Left lung (tissue), 10 donors: ENCODE measurements around the gene PRR5. TPM values are rescaled to one million over a fixed set of nuclear protein-coding genes. Genes with fewer than 3 reads are reported as not detected.

Experiments used
- ATAC-seq: fragments of 200-7000 bp; cut with Tn5 transposase; one replicate; pipeline ENCODE4 v1.9.1; 2020; ENCODE audit warnings: moderate library complexity
- DNase-seq, 4 donors: peaks; one replicate each; pipeline ENCODE4 v3.0.0-alpha.2; 2013 to 2020
- H3K27ac ChIP-seq, 2 donors: fragments of 200-600 bp; sonication (generic) in 1 of 2; one replicate each; pipeline versions ENCODE4 v1.5.0 to v1.8.0; 2020 to 2021
- H3K27me3 ChIP-seq, 2 donors: fragments of 200-600 bp; sonication (generic) in 1 of 2; one replicate each; pipeline versions ENCODE4 v1.5.0 to v1.8.0; 2020 to 2021
- H3K36me3 ChIP-seq, 2 donors: fragments of 200-600 bp; sonication (generic) in 1 of 2; one replicate each; pipeline versions ENCODE4 v1.5.0 to v1.8.0; 2020 to 2021
- H3K4me1 ChIP-seq, 2 donors: fragments of 200-600 bp; one replicate each; pipeline ENCODE4 v1.8.0; 2021
- H3K4me3 ChIP-seq, 2 donors: fragments of 200-600 bp; sonication (generic) in 1 of 2; one replicate each; pipeline versions ENCODE4 v1.5.0 to v1.8.0; 2020 to 2021; ENCODE audit warnings: mild to moderate bottlenecking in 1 of 2
- H3K9me3 ChIP-seq, 2 donors: fragments of 200-600 bp; sonication (generic) in 1 of 2; one replicate each; pipeline versions ENCODE4 v1.5.0 to v1.8.0; 2020 to 2021
- intact Hi-C, 2 donors: fragments of 100-400 bp; cut with DNase I; formaldehyde crosslinking; loops; one replicate each; pipeline versions ENCODE4 v1.11.2 to v1.14.2; 2022
- polyA plus RNA-seq, 6 donors: library from polyadenylated mRNA; unstranded; fragments of 120-200 nt; gene quantifications; one replicate each; pipeline ENCODE4 v1.2.1, GENCODE V29; 2013; ENCODE audit not compliant: insufficient read length in 6 of 6
- total RNA-seq, 2 donors: library from RNA; stranded (reverse); fragmentation: NEBNext Ultra II Directional; extraction: Animal tissue kit (Norgen Biotek cat#: 25700); gene quantifications; one replicate each; pipeline ENCODE4 v1.2.1, GENCODE V29; 2021
- TF ChIP-seq, protein P1 (sequence below), 2 donors: fragments of 200-600 bp; sonication (generic) in 1 of 2; IDR thresholded peaks; one replicate each; pipeline versions ENCODE4 v1.5.0 to v1.8.0; 2021; ENCODE audit warnings: antibody characterized with exemption in 2 of 2
- donor health status: DM: no; HTN: yes; CAD: no.
- donor health status: DM: no; HTN: no; CAD: no.

Gene PRR5
- total and polyA plus RNA-seq, 8 donors: 7.1 to 24.6 (median 20.0) TPM

DNA sequence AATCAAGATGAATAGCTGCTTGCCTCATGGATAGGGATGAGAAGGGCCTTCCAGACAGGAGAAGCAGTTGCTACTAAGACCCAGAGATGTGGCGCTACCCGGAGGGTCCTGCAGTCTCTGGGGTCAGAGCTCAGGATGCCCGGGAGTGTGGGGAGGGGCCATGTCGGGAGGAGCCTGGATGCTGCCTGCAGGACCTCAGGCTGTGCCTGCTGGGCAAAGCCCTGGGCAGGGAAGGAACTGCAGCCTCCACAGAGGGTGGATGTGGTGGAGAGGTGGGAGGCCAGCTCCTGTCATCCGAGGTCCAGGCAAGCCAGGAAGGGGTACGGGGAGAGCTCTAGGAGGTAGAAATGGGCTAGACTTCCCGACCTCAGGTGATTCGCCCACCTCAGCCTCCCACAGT lies 11.0 kb downstream of the PRR5 start:
- no peak overlapping the region for H3K4me3 ChIP-seq
- H3K4me1 ChIP-seq: no peaks in the 10 kb centered on the region
- intact Hi-C loops: no loop called here
- no peaks in the 10 kb centered on the region for H3K9me3 ChIP-seq
- H3K36me3 ChIP-seq: no peaks in the 10 kb centered on the region
- no peak for ATAC-seq
- TF ChIP-seq, protein P1, sequence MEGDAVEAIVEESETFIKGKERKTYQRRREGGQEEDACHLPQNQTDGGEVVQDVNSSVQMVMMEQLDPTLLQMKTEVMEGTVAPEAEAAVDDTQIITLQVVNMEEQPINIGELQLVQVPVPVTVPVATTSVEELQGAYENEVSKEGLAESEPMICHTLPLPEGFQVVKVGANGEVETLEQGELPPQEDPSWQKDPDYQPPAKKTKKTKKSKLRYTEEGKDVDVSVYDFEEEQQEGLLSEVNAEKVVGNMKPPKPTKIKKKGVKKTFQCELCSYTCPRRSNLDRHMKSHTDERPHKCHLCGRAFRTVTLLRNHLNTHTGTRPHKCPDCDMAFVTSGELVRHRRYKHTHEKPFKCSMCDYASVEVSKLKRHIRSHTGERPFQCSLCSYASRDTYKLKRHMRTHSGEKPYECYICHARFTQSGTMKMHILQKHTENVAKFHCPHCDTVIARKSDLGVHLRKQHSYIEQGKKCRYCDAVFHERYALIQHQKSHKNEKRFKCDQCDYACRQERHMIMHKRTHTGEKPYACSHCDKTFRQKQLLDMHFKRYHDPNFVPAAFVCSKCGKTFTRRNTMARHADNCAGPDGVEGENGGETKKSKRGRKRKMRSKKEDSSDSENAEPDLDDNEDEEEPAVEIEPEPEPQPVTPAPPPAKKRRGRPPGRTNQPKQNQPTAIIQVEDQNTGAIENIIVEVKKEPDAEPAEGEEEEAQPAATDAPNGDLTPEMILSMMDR (IDR thresholded peaks at IDR 0.05): no peak
- H3K27me3 ChIP-seq: no peaks in the 10 kb centered on the region
- no peak overlapping the region for H3K27ac ChIP-seq
- DNase-seq: no peak

DNA sequence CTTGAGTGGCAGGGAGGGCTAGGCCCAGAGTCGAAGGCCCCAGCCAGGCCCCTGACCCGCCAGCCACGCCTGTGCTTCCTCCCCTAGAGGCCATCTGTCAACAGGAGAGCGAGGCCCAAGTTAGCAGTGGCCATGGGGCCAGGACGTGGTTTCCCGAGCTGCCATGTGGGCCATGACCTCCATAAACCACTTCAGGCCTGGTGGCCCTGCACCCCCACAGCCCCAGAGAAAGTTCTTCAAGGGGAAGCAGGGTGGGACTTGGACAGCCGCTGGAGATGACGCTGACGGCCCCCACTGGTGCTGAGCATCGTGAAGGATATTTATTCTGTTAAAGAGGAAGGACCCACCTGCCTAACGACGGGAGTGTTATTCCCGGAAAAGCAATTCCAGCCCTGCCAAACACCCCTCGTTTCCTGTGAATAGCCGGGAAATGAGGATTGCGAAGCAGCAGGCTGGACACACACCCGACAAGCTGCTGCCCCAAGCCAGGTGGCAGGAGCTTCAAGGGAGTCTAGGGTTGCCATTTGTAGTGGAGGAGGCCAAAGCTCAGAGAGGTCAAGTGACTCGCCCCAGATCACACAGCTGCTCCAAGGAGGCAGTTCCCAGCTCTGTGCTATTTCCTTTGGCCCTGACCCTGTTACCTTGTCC lies 12.8 kb downstream of the PRR5 start:
- no peak overlapping the region for H3K27ac ChIP-seq
- no peak overlapping the region for H3K4me3 ChIP-seq
- DNase-seq: no peak
- H3K9me3 ChIP-seq: no peaks in the 10 kb centered on the region
- intact Hi-C loops: no loop called here
- no peaks in the 10 kb centered on the region for H3K36me3 ChIP-seq
- no peak for ATAC-seq
- no peaks in the 10 kb centered on the region for H3K27me3 ChIP-seq
- no peaks in the 10 kb centered on the region for H3K4me1 ChIP-seq
- TF ChIP-seq, protein P1 (IDR thresholded peaks at IDR 0.05): no peak

DNA sequence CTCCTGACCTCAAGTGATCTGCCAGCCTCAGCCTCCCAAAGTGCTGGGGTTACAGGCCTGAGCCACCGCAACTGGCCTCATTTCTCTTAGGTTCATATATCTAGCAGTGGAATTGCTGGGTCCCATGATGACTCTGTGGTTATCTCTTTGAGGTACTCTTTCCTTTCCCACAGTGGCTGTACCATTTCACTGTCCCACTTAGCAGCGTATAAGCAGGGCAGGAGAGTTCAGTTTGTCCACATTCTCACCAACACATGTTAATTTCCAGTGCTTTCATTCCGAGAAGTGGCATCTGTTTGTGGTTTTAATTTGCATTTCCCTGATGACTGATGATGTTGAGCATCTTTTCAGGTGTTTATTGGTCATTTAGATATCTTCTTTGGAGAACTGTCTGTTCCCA lies 16.4 kb downstream of the PRR5 start:
- ATAC-seq (no peak), DNase-seq (no peak)
- H3K27me3 ChIP-seq: no peaks in the 10 kb centered on the region
- H3K9me3 ChIP-seq: no peaks in the 10 kb centered on the region
- H3K27ac ChIP-seq: no peak overlapping the region
- no peaks in the 10 kb centered on the region for H3K36me3 ChIP-seq
- no peak overlapping the region for H3K4me3 ChIP-seq
- TF ChIP-seq, protein P1 (IDR thresholded peaks at IDR 0.05): no peak
- intact Hi-C loops: no loop called here
- H3K4me1 ChIP-seq: no peaks in the 10 kb centered on the region

DNA sequence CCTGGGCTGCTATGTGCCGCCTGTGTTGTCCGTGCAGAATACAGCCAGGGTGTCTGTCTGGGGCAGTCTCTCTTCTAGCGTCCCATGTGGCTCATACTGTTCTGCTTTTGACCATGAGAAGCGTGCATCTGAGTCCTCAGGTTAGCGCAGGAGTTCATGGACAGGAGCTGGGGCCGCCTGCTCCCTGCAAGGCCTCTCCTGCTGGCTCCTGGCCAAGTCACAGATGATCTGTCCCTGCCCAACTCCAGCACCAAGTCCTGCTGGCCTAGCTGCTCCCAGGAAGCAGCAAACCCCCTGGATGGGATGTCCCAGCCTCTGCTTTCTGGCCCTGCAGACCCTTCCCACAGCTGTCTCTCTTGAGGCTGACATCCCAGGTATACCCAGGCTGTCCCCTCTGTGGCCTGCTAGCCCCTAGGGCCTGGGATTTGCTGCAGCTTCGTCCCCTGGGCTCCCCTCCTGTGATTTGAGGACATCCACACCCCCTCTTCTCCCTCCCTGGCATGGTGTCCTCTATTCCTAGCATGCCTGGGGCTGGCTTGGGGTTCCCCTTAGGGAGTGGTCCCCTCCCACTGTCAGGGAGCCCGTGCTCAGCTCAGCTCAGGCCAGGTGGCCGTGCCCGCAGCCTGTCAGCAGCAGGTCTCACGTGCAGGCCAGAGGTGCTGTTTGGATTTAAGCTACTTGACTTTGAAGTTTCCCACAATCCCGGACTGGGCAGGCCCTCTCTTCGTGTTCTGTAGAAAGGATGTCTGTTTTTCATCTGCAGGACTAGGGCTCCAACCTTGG lies 17.8 kb downstream of the PRR5 start:
- H3K36me3 ChIP-seq: no peaks in the 10 kb centered on the region
- H3K4me1 ChIP-seq: no peaks in the 10 kb centered on the region
- intact Hi-C loops: no loop called here
- H3K27ac ChIP-seq: no peak overlapping the region
- H3K27me3 ChIP-seq: no peaks in the 10 kb centered on the region
- TF ChIP-seq, protein P1 (IDR thresholded peaks at IDR 0.05): no peak
- H3K4me3 ChIP-seq: no peak overlapping the region
- no peaks in the 10 kb centered on the region for H3K9me3 ChIP-seq
- DNase-seq: no peak
- no peak for ATAC-seq

DNA sequence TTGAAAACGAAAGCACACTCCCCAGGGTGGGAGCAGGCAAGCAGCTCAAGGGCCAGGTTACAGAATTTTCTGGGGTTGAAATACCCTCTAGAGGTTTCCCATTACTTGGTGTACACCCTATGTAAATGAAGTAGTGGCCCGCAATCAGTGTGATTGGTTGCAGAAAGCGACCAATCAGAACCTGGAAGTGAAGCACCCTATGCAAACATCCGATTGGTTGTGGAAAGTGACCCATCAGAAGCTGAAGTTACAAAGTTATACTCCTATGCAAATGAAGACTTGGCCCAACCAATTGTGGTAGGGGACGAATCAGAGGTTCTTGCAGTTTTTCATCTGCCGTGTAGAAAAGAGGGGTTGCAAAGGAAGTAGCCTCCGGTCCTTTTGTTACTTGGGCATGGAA lies 19.2 kb downstream of the PRR5 start:
- Histone ChIP-seq H3K27ac (no peak overlapping the region), H3K9me3 (no peaks in the 10 kb centered on the region), H3K4me1 (no peaks in the 10 kb centered on the region), H3K4me3 (no peak overlapping the region), H3K36me3 (peaks cover 0 to 9% of the 10 kb centered on the region in 2 donors), H3K27me3 (no peaks in the 10 kb centered on the region)
- intact Hi-C loops: no loop called here
- DNase-seq: no peak
- no peak for ATAC-seq
- TF ChIP-seq, protein P1 (IDR thresholded peaks at IDR 0.05): no peak
